Sigmoid colon (tissue), 4 donors: Measurements from ENCODE around the gene GNG2.
A peak's percentile ranks its signal among the peaks of the same experiment; 100 is the strongest.

Experiments used
- POLR2A ChIP-seq, 2 donors: fragments of 450-650 bp; IDR thresholded peaks; one replicate each; pipeline ENCODE4 v1.6.1; 2016; ENCODE audit warnings: antibody characterized with exemption in 2 of 2, mild to moderate bottlenecking in 2 of 2, moderate library complexity in 2 of 2
- POLR2AphosphoS5 ChIP-seq, 4 donors: sonication (generic); formaldehyde crosslinking; IDR thresholded peaks; one replicate each; pipeline ENCODE4 v1.6.1; 2017; ENCODE audit warnings: antibody characterized with exemption in 4 of 4
- TF ChIP-seq, protein P1 (sequence below), 4 experiments: fragments of 450-650 bp in 3 of 4; fragments of 200-600 bp in 1 of 4; IDR thresholded peaks; one replicate each; pipeline ENCODE4 v1.5.1; 2016 to 2019; ENCODE audit warnings: antibody characterized with exemption in 4 of 4, mild to moderate bottlenecking in 3 of 4, moderate library complexity in 2 of 4

DNA sequence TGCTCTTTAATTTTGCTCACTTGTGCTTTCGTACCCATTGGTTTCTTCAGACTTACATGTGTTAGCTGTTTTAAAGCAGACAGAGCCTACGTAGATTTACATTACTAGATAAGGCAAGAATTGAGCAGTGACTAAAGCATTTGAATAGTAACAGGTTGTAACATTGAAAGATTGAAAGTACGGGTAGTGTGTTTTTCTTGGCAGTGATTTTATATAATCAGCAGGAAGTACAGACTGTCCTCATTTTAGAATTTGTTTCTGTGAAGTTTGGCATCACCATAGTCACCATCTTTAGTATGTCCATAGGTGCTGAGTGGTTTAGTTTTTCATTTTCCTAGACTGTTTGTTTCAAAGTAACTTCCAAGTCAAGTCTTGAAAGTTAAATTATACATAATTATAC, 142.9 kb downstream of the GNG2 start:
- TF ChIP-seq, protein P1, sequence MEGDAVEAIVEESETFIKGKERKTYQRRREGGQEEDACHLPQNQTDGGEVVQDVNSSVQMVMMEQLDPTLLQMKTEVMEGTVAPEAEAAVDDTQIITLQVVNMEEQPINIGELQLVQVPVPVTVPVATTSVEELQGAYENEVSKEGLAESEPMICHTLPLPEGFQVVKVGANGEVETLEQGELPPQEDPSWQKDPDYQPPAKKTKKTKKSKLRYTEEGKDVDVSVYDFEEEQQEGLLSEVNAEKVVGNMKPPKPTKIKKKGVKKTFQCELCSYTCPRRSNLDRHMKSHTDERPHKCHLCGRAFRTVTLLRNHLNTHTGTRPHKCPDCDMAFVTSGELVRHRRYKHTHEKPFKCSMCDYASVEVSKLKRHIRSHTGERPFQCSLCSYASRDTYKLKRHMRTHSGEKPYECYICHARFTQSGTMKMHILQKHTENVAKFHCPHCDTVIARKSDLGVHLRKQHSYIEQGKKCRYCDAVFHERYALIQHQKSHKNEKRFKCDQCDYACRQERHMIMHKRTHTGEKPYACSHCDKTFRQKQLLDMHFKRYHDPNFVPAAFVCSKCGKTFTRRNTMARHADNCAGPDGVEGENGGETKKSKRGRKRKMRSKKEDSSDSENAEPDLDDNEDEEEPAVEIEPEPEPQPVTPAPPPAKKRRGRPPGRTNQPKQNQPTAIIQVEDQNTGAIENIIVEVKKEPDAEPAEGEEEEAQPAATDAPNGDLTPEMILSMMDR (IDR thresholded peaks at IDR 0.05), result no peak
- TF ChIP-seq POLR2A (IDR thresholded peaks at IDR 0.05) (no peak), POLR2AphosphoS5 (IDR thresholded peaks at IDR 0.05) (peak in 3 of 4 donors; percentile 56 to 64 (median 61))
